ENCODE results near the gene DOCK1.

DOCK1 gene

DNA sequence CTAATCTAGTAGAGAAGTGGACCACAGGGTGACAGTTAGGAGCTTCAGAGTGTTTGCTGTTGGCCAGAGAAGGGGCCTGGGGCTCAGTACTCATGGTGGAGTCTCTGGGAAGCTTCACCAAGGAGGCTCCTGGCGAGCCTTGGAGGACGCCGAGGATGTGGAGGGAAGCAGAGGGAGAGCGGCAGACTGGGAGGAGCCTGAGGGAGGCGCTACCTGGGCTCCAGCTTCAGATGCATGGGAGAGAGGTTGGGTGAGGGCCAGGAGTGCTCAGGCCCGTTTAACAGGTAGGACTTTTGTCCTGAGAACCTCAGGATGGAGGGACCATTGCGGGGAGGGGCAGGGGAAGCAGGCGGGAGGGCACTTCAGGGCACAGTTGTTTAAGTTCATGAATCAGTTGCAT, 24.2 kb downstream of the DOCK1 start:
- Histone ChIP-seq H3K4me1 (ENCODE audit: low read length) (no peaks in the 10 kb centered on the region), H3K27ac (ENCODE audit: low read length) (no peak overlapping the region)

DNA sequence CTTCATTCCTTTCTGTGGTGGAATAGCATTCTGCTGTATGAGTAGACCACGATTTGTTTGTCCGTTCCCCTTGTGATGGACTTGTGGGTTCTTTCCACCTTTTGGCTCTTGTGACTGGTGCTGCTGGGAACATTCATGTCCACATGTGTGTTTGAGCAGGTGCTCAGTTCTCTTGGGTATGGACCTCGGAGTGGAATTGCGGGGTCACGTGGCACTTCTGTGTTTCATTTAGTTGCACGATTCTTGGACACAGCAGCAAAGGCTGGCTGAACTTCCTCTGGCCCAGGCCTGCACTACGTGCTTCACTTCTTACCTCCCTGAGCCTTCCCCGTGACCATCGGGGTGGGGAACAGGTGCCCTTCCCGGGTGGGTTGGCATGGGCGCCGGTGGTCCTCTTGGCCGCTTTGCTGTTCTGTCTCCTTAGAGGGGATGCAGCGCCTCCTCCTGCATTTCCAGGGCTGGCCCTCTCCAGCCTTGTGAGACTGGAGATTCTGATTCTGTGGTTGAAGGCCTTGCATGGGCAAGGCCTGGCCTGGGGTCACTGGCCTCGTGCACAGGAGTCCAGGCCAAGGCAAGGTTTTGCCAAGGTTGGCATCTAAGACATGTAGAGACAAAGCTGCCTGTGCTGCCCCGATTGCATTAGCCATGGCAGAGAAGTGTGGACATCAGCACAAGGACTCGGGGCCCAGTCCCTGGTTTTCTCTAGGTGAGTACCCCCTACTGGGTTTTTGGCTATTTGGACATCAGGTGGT, 25.1 kb downstream of the DOCK1 start:
- no peaks in the 10 kb centered on the region for H4K20me1 ChIP-seq (ENCODE audit: insufficient read depth, low read length)
- no peak overlapping the region for H3K9ac ChIP-seq (ENCODE audit: low read length)
- no peak for DNase-seq
- H3K27ac ChIP-seq (ENCODE audit: low read length), result no peak overlapping the region
- H3K79me2 ChIP-seq (ENCODE audit: low read length), result no peaks in the 10 kb centered on the region
- no peak overlapping the region for H3K4me2 ChIP-seq (ENCODE audit: low read depth, low read length)
- no peak overlapping the region for H3K4me3 ChIP-seq (ENCODE audit: low read length)
- no peak for TF ChIP-seq EZH2 (optimal IDR thresholded peaks at IDR 0.05; ENCODE audit: low read depth, low read length)
- no peak for TF ChIP-seq CTCF (IDR thresholded peaks at IDR 0.05; ENCODE audit: low read length)
- TF ChIP-seq EZH2phosphoT487 (IDR thresholded peaks at IDR 0.05; ENCODE audit: low read length), result no peak
- no peak overlapping the region for H2AFZ ChIP-seq (ENCODE audit: low read length)
- H3K36me3 ChIP-seq (replicated peaks; ENCODE audit: insufficient read depth, low read length), result no peaks in the 10 kb centered on the region
- H3K27me3 ChIP-seq (replicated peaks; ENCODE audit: insufficient read depth, low read length), result no peaks in the 10 kb centered on the region
- H3K9me3 ChIP-seq (replicated peaks; ENCODE audit: insufficient read depth, low read length), result no peaks in the 10 kb centered on the region
- no peaks in the 10 kb centered on the region for H3F3A ChIP-seq (ENCODE audit: insufficient read depth, low read length)
- H3K9me2 ChIP-seq (replicated peaks; ENCODE audit: insufficient read depth, low read length), result no peaks in the 10 kb centered on the region
- no peaks in the 10 kb centered on the region for H3K4me1 ChIP-seq (ENCODE audit: low read length)

More for the DNA sequence above, 24.2 kb downstream of the DOCK1 start:
- Histone ChIP-seq H3K27me3 (replicated peaks; ENCODE audit: insufficient read depth, low read length) (no peaks in the 10 kb centered on the region), H2AFZ (ENCODE audit: low read length) (no peak overlapping the region), H3K79me2 (ENCODE audit: low read length) (no peaks in the 10 kb centered on the region), H3K36me3 (replicated peaks; ENCODE audit: insufficient read depth, low read length) (no peaks in the 10 kb centered on the region), H3K4me3 (ENCODE audit: low read length) (no peak overlapping the region), H3K9me3 (replicated peaks; ENCODE audit: insufficient read depth, low read length) (no peaks in the 10 kb centered on the region), H3K9me2 (replicated peaks; ENCODE audit: insufficient read depth, low read length) (no peaks in the 10 kb centered on the region), H3F3A (ENCODE audit: insufficient read depth, low read length) (no peaks in the 10 kb centered on the region), H3K9ac (ENCODE audit: low read length) (no peak overlapping the region), H4K20me1 (ENCODE audit: insufficient read depth, low read length) (no peaks in the 10 kb centered on the region), H3K4me2 (ENCODE audit: low read depth, low read length) (no peak overlapping the region)
- no peak for TF ChIP-seq CTCF (IDR thresholded peaks at IDR 0.05; ENCODE audit: low read length)
- TF ChIP-seq EZH2phosphoT487 (IDR thresholded peaks at IDR 0.05; ENCODE audit: low read length), result no peak
- no peak for TF ChIP-seq EZH2 (optimal IDR thresholded peaks at IDR 0.05; ENCODE audit: low read depth, low read length)
- no peak for DNase-seq

- Histone ChIP-seq H3K9me2 (replicated peaks; ENCODE audit: insufficient read depth, low read length) (no peaks in the 10 kb centered on the region), H3K9me3 (replicated peaks; ENCODE audit: insufficient read depth, low read length) (no peaks in the 10 kb centered on the region), H3K4me3 (ENCODE audit: low read length) (no peak overlapping the region), H3K4me1 (ENCODE audit: low read length) (no peaks in the 10 kb centered on the region), H3K79me2 (ENCODE audit: low read length) (no peaks in the 10 kb centered on the region), H3F3A (ENCODE audit: insufficient read depth, low read length) (no peaks in the 10 kb centered on the region), H3K27ac (ENCODE audit: low read length) (no peak overlapping the region), H3K36me3 (replicated peaks; ENCODE audit: insufficient read depth, low read length) (no peaks in the 10 kb centered on the region), H2AFZ (ENCODE audit: low read length) (no peak overlapping the region), H3K9ac (ENCODE audit: low read length) (no peak overlapping the region), H4K20me1 (ENCODE audit: insufficient read depth, low read length) (no peaks in the 10 kb centered on the region), H3K27me3 (replicated peaks; ENCODE audit: insufficient read depth, low read length) (no peaks in the 10 kb centered on the region), H3K4me2 (ENCODE audit: low read depth, low read length) (no peak overlapping the region)
- DNase-seq, result no peak
- TF ChIP-seq CTCF (IDR thresholded peaks at IDR 0.05; ENCODE audit: low read length) (no peak), EZH2phosphoT487 (IDR thresholded peaks at IDR 0.05; ENCODE audit: low read length) (no peak), EZH2 (optimal IDR thresholded peaks at IDR 0.05; ENCODE audit: low read depth, low read length) (no peak)
Measured at GRCh38 chr10:126930883-126931503, 25.8 kb downstream of the DOCK1 start.

Measured in MM.1S (cell line).